SK-N-SH treated with all-trans-retinoic acid at 6 μM for 48 hours (cell line): ENCODE data around the gene PRPF40B.
A peak's percentile ranks its signal among the peaks of the same experiment; 100 is the strongest.

Source experiments
- ATAC-seq: fragments of 200-7000 bp; cut with Tn5 transposase; 3 replicates; pipeline ENCODE4 v1.9.1; 2020; ENCODE audit warnings: mild to moderate bottlenecking, moderate library complexity
- ARNTL ChIP-seq: fragments of 450-650 bp; formaldehyde crosslinking; IDR thresholded peaks from 2 replicates; pipeline ENCODE4 v1.5.0; 2020; ENCODE audit warnings: low read depth, mild to moderate bottlenecking, moderate library complexity, borderline replicate concordance
- BACH2 ChIP-seq: fragments of 250-450 bp; sonication (Bioruptor Pico); IDR thresholded peaks from 2 replicates; pipeline ENCODE4 v1.9.0; 2021; ENCODE audit warnings: mild to moderate bottlenecking, borderline replicate concordance
- CSDC2 ChIP-seq: fragments of 250-450 bp; sonication (Bioruptor Pico); IDR thresholded peaks from 2 replicates; pipeline ENCODE4 v1.5.0; 2020; ENCODE audit warnings: mild to moderate bottlenecking, moderate library complexity
- ESRRG ChIP-seq: fragments of 250-450 bp; sonication (Bioruptor Pico); IDR thresholded peaks from 2 replicates; pipeline ENCODE4 v1.6.1; 2021; ENCODE audit warnings: mild to moderate bottlenecking
- GLIS3 ChIP-seq: fragments of 250-450 bp; sonication (Bioruptor Pico); IDR thresholded peaks from 2 replicates; pipeline ENCODE4 v1.5.0; 2020; ENCODE audit warnings: mild to moderate bottlenecking, moderate library complexity
- ISL1 ChIP-seq: fragments of 250-450 bp; sonication (Bioruptor Pico); IDR thresholded peaks from 2 replicates; pipeline ENCODE4 v2.1.2; 2022; ENCODE audit warnings: mild to moderate bottlenecking, moderate library complexity
- OSR1 ChIP-seq: fragments of 250-450 bp; sonication (Bioruptor Pico); IDR thresholded peaks from 2 replicates; pipeline ENCODE4 v1.8.0; 2022; ENCODE audit warnings: moderate library complexity, mild to moderate bottlenecking, inconsistent platforms
- PATZ1 ChIP-seq: fragments of 250-450 bp; sonication (Bioruptor Pico); IDR thresholded peaks from 2 replicates; pipeline ENCODE4 v1.8.0; 2020; ENCODE audit warnings: mild to moderate bottlenecking, moderate library complexity, borderline replicate concordance
- POU6F1 ChIP-seq: fragments of 250-450 bp; sonication (Bioruptor Pico); IDR thresholded peaks from 2 replicates; pipeline ENCODE4 v1.8.0; 2021; ENCODE audit warnings: low read depth, mild to moderate bottlenecking, moderate library complexity, borderline replicate concordance
- PPARA ChIP-seq: fragments of 250-450 bp; sonication (Bioruptor Pico); IDR thresholded peaks from 2 replicates; pipeline ENCODE4 v1.5.0; 2020; ENCODE audit warnings: mild to moderate bottlenecking, borderline replicate concordance
- RARB ChIP-seq: fragments of 250-450 bp; sonication (Bioruptor Pico); IDR thresholded peaks from 2 replicates; pipeline ENCODE4 v1.8.0; 2021; ENCODE audit warnings: mild to moderate bottlenecking, moderate library complexity
- SNAI2 ChIP-seq: fragments of 250-450 bp; sonication (Bioruptor Pico); IDR thresholded peaks from 2 replicates; pipeline ENCODE4 v1.5.0; 2020; ENCODE audit warnings: mild to moderate bottlenecking, moderate library complexity
- TCF4 ChIP-seq: fragments of 250-450 bp; sonication (Bioruptor Pico); IDR thresholded peaks from 2 replicates; pipeline ENCODE4 v1.8.0; 2021; ENCODE audit warnings: mild to moderate bottlenecking, moderate library complexity, borderline replicate concordance
- TOX ChIP-seq: fragments of 250-450 bp; sonication (Bioruptor Pico); IDR thresholded peaks from 2 replicates; pipeline ENCODE4 v1.8.0; 2021; ENCODE audit warnings: mild to moderate bottlenecking, moderate library complexity, borderline replicate concordance
- ZC3H10 ChIP-seq: fragments of 250-450 bp; sonication (Bioruptor Pico); IDR thresholded peaks from 2 replicates; pipeline ENCODE4 v1.5.1; 2021; ENCODE audit warnings: mild to moderate bottlenecking, moderate library complexity
- ZFP3 ChIP-seq: fragments of 250-450 bp; sonication (Bioruptor Pico); IDR thresholded peaks from 2 replicates; pipeline ENCODE4 v1.5.0; 2020; ENCODE audit warnings: mild to moderate bottlenecking, moderate library complexity
- ZFP30 ChIP-seq: fragments of 450-650 bp; formaldehyde crosslinking; IDR thresholded peaks from 2 replicates; pipeline ENCODE4 v1.5.0; 2022; ENCODE audit warnings: mild to moderate bottlenecking, moderate library complexity
- ZNF565 ChIP-seq: fragments of 450-650 bp; formaldehyde crosslinking; conservative IDR thresholded peaks from 2 replicates; pipeline ENCODE4 v1.5.0; 2020; ENCODE audit warnings: low read depth, mild to moderate bottlenecking, moderate library complexity
- ZNF70 ChIP-seq: fragments of 450-650 bp; formaldehyde crosslinking; IDR thresholded peaks from 2 replicates; pipeline ENCODE4 v1.5.0; 2020; ENCODE audit warnings: mild to moderate bottlenecking, moderate library complexity
- ZNF8 ChIP-seq: fragments of 450-650 bp; formaldehyde crosslinking; IDR thresholded peaks from 2 replicates; pipeline ENCODE4 v1.5.0; 2020; ENCODE audit warnings: mild to moderate bottlenecking, moderate library complexity
- TF ChIP-seq, protein P1 (sequence below): fragments of 250-450 bp; sonication (Bioruptor Pico); IDR thresholded peaks from 2 replicates; pipeline ENCODE4 v1.5.0; 2020; ENCODE audit warnings: mild to moderate bottlenecking, moderate library complexity

PRPF40B gene

DNA sequence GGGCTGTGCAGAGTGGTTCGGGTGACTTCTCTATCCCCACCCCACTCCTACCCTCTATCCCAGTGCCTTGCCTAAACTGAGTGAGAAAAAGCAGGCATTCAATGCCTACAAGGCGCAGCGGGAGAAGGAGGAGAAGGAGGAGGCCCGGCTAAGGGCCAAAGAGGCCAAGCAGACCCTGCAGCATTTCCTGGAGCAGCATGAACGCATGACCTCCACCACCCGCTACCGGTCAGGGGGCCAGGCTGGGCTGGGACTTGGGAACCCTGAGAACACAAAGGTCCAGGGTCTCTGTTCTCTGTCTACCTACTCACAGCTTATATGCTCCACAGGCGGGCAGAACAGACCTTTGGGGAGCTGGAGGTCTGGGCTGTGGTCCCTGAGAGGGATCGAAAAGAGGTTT, 11.7 kb downstream of the PRPF40B start (continued):
- TF ChIP-seq PATZ1 (CRISPR knock-in tag) = no peak
- TF ChIP-seq RARB (CRISPR knock-in tag) = no peak
- TF ChIP-seq ZNF8 (CRISPR knock-in tag) = no peak
- no peak for TF ChIP-seq TOX
- no peak for TF ChIP-seq ZNF70 (CRISPR knock-in tag)
- TF ChIP-seq OSR1 (CRISPR knock-in tag) = no peak
- TF ChIP-seq ARNTL = no peak
- TF ChIP-seq ZFP30 = no peak
- TF ChIP-seq PPARA (CRISPR knock-in tag) = no peak
- TF ChIP-seq ZFP3 (CRISPR knock-in tag) = no peak
- TF ChIP-seq, all 23 proteins: peak for 0

DNA sequence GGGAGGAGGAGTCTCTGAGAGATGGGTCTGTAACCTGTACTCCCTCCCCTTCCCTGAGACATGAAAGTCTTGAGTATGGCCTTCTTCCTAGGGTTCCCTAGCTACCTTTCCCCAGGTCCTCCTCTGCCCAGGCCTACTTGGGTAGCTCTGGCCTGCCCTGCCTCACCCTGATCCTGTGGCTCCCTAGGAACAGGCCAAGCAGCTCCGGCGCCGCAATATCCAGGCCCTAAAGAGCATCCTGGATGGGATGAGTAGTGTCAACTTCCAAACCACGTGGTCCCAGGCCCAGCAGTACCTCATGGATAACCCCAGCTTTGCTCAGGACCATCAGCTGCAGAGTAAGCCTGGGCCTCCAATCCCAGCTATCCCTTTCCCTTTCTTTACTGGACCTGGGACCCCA, 12.3 kb downstream of the PRPF40B start:
- TF ChIP-seq TCF4 (CRISPR knock-in tag) = no peak
- TF ChIP-seq ZC3H10 (CRISPR knock-in tag) = no peak
- no peak for TF ChIP-seq BACH2 (CRISPR knock-in tag)
- no peak for TF ChIP-seq GLIS3
- no peak for TF ChIP-seq OSR1 (CRISPR knock-in tag)
- TF ChIP-seq POU6F1 (CRISPR knock-in tag) = no peak
- no peak for TF ChIP-seq RARB (CRISPR knock-in tag)
- TF ChIP-seq ZFP30 = no peak
- ATAC-seq = no peak

DNA sequence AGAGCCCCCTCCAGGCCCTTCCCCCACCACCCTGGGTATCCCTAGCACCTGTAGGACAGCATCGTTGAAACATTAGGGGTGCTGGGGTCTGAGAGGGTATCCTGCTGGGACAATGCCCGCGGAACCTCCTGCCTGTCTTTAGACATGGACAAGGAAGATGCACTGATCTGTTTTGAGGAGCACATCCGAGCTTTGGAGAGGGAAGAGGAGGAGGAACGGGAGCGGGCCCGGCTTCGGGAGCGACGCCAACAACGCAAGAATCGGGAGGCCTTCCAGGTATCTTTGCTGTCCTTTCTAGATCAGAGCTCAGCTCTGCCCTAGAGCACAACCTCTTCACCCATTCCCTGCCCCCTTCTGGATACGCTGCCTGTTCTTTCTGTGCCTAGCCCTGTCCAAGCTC, 13.2 kb downstream of the PRPF40B start:
- no peak for TF ChIP-seq ZFP30
- no peak for TF ChIP-seq ISL1
- no peak for TF ChIP-seq CSDC2
- TF ChIP-seq ESRRG (CRISPR knock-in tag) = no peak
- no peak for TF ChIP-seq ZNF70 (CRISPR knock-in tag)
- no peak for TF ChIP-seq POU6F1 (CRISPR knock-in tag)
- TF ChIP-seq ARNTL = no peak
- no peak for TF ChIP-seq ZFP3 (CRISPR knock-in tag)
- TF ChIP-seq, protein P1, sequence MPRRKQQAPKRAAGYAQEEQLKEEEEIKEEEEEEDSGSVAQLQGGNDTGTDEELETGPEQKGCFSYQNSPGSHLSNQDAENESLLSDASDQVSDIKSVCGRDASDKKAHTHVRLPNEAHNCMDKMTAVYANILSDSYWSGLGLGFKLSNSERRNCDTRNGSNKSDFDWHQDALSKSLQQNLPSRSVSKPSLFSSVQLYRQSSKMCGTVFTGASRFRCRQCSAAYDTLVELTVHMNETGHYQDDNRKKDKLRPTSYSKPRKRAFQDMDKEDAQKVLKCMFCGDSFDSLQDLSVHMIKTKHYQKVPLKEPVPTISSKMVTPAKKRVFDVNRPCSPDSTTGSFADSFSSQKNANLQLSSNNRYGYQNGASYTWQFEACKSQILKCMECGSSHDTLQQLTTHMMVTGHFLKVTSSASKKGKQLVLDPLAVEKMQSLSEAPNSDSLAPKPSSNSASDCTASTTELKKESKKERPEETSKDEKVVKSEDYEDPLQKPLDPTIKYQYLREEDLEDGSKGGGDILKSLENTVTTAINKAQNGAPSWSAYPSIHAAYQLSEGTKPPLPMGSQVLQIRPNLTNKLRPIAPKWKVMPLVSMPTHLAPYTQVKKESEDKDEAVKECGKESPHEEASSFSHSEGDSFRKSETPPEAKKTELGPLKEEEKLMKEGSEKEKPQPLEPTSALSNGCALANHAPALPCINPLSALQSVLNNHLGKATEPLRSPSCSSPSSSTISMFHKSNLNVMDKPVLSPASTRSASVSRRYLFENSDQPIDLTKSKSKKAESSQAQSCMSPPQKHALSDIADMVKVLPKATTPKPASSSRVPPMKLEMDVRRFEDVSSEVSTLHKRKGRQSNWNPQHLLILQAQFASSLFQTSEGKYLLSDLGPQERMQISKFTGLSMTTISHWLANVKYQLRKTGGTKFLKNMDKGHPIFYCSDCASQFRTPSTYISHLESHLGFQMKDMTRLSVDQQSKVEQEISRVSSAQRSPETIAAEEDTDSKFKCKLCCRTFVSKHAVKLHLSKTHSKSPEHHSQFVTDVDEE (CRISPR knock-in tag) = no peak
- TF ChIP-seq ZNF565 (CRISPR knock-in tag) = no peak
- TF ChIP-seq SNAI2 (CRISPR knock-in tag) = no peak
- TF ChIP-seq TOX = no peak
- TF ChIP-seq PPARA (CRISPR knock-in tag) = no peak
- no peak for TF ChIP-seq GLIS3
- no peak for TF ChIP-seq OSR1 (CRISPR knock-in tag)
- ATAC-seq = no peak

DNA sequence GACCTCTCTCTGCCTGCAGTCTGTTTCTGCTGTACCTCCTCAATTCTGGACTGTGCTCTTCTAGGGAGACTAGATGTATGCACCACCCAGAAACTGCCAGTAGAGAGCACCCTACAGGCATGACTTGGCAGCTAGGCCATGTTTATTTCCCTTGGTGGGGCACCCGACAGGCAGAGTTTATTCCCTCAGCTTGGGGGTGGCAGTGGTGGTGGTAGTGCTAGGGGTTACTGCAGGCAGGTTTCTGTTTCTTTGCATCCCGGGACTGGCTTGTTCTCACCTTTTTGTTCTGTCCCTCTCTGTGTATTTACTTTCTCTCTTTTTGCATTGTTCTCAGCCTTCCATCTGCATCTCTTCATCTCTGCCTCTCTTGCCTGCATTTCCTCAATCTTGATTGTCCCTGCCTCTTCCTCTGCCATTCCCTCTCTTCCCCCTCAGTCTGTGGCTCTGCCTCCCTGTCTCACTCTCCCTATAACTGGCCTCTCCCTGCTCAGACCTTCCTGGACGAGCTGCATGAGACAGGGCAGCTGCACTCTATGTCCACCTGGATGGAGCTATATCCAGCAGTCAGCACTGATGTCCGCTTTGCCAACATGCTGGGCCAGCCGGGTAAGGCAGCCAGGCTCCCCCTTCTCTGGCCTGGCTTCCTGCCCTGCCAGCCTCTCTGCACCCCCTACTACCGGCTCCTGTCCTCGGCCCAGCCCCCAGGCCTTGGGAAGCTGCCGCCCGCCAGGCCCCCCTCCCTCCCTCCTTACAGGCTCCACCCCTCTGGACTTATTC, 13.8 kb downstream of the PRPF40B start:
- TF ChIP-seq TCF4 (CRISPR knock-in tag) = no peak
- ATAC-seq = peak; percentile 93
